22Rv1 (cell line): ENCODE results near the gene MIPEP.

ENCODE experiments used
- CTCF ChIP-seq: fragments of 450-650 bp; IDR thresholded peaks from 2 replicates; pipeline ENCODE4 v1.5.1; 2017; ENCODE audit warnings: mild to moderate bottlenecking
- ZFX ChIP-seq: fragments of 450-650 bp; IDR thresholded peaks from 2 replicates; pipeline ENCODE4 v1.6.1; 2017; ENCODE audit warnings: antibody characterized with exemption, borderline replicate concordance

- no peak for TF ChIP-seq CTCF
- TF ChIP-seq ZFX, result no peak
Measured at GRCh38 chr13:23822252-23822824, 66.9 kb downstream of the MIPEP start.
